ENCODE measurements around the gene KCTD1. TPM values are rescaled to one million over a fixed set of nuclear protein-coding genes. Genes with fewer than 3 reads are reported as not detected.
A peak's percentile ranks its signal among the peaks of the same experiment; 100 is the strongest.

KCTD1 gene
- total and polyA plus RNA-seq, 2 of the 8 experiments (the other 6 are each of a cell fraction or from before 2014, with no cell fraction given): 7.7 to 14.0 TPM

GRCh38 chr18:26429535-26430226, 118.7 kb downstream of the KCTD1 start:
- H3K4ac ChIP-seq (replicated peaks; ENCODE audit: insufficient read length, low read depth, low read length): no peak overlapping the region
- no peak overlapping the region for H3K4me2 ChIP-seq (ENCODE audit: insufficient read depth in 1 of 2, low read depth in 2 of 2, low read length in 2 of 2)
- H3K56ac ChIP-seq (replicated peaks; ENCODE audit: insufficient read length, low read depth, low read length): no peak overlapping the region
- H4K5ac ChIP-seq (ENCODE audit: insufficient read length, low read depth, low read length): no peak overlapping the region
- H3K14ac ChIP-seq (ENCODE audit: insufficient read length): no peak overlapping the region
- no peaks in the 10 kb centered on the region for H3K9me3 ChIP-seq (ENCODE audit: insufficient read depth in 2 of 2, low read depth in 1 of 2, low read length in 1 of 2)
- no peak overlapping the region for H2AK5ac ChIP-seq (ENCODE audit: low read depth, low read length)
- no peaks in the 10 kb centered on the region for H3K27me3 ChIP-seq (replicated peaks in 1 of 4; ENCODE audit: control insufficient read depth in 3 of 4, extremely low read depth in 1 of 4, insufficient read depth in 3 of 4, low read length in 3 of 4)
- CTCF ChIA-PET (ENCODE audit: partially characterized antibody): interaction anchor here (0.6 to 1.2 kb wide), 4 partner anchors 11 to 193 kb away, joined by 3 to 5 read pairs (median 4); no protein-coding TSS in a partner anchor
- H3K23me2 ChIP-seq (ENCODE audit: low read depth, low read length): no peaks in the 10 kb centered on the region
- no peak overlapping the region for H2BK15ac ChIP-seq (ENCODE audit: low read length)
- POLR2A ChIA-PET (ENCODE audit: partially characterized antibody): interaction anchor here (1.2 kb wide), 1 partner anchor 12 kb away, joined by 3 read pairs; no protein-coding TSS in a partner anchor
- no peak overlapping the region for H2BK12ac ChIP-seq (ENCODE audit: low read depth, low read length)
- no peak overlapping the region for H2BK5ac ChIP-seq (ENCODE audit: low read depth, low read length)
- TF ChIP-seq JUND (IDR thresholded peaks at IDR 0.05; ENCODE audit: low read length): no peak
- TF ChIP-seq MAFK (IDR thresholded peaks at IDR 0.05; ENCODE audit: low read depth, low read length): 0 out of 2 replicates have a peak, but pooled peaks have one; percentile 26
- no peak for TF ChIP-seq POLR2A (IDR thresholded peaks at IDR 0.05; ENCODE audit: control extremely low read depth in 1 of 2, low read depth in 2 of 2, low read length in 2 of 2)
- TF ChIP-seq NRF1 (IDR thresholded peaks at IDR 0.05; ENCODE audit: low read depth, low read length): no peak
- no peak for TF ChIP-seq CBX8 (IDR thresholded peaks at IDR 0.05; ENCODE audit: borderline replicate concordance, low read depth, low read length)
- DNase-seq (ENCODE audit: low read depth in 1 of 2, low spot score in 2 of 2): peak in 1 of 2 experiments; percentile 42
- H3K4me1 ChIP-seq (replicated peaks in 1 of 4; ENCODE audit: control insufficient read depth in 3 of 4, insufficient read depth in 4 of 4, low read length in 3 of 4): peaks cover 0 to 4% (median 2%) of the 10 kb centered on the region in 4 experiments; a peak in 1 of 7 replicates
- peak overlapping the region; percentile 75; the same call in 1 of the 2 replicates for H2AFZ ChIP-seq (ENCODE audit: low read length)
- no peaks in the 10 kb centered on the region for H4K20me1 ChIP-seq (replicated peaks in 1 of 2; ENCODE audit: control insufficient read depth in 1 of 2, insufficient read depth in 2 of 2, low read length in 2 of 2)
- FAIRE-seq: no peak
- no peaks in the 10 kb centered on the region for H3K36me3 ChIP-seq (ENCODE audit: control insufficient read depth in 2 of 4, insufficient read depth in 4 of 4, low read length in 3 of 4)
- no peak overlapping the region for H3K9ac ChIP-seq (replicated peaks in 1 of 4; ENCODE audit: extremely low read depth in 1 of 4, low read depth in 3 of 4, low read length in 3 of 4)
- WGBS, 2 experiments (ENCODE audit: extremely low coverage in 1 of 2, insufficient coverage in 1 of 2, insufficient read length in 1 of 2, insufficient replicate concordance in 2 of 2, low coverage in 1 of 2, low lambda C conversion rate in 2 of 2, missing lambda C conversion rate in 1 of 2): 69% methylated on average over 5 of the region's 5 CpGs; no CpG with 5 or more reads in 1 of the 2 experiments
- no peak overlapping the region for H2BK20ac ChIP-seq (ENCODE audit: low read length)
- no peak overlapping the region for H3K18ac ChIP-seq (ENCODE audit: extremely low read depth, low read length)
- H3K79me1 ChIP-seq (ENCODE audit: low read depth, low read length): no peaks in the 10 kb centered on the region
- no peak overlapping the region for H4K91ac ChIP-seq (replicated peaks; ENCODE audit: insufficient read length, low read length)
- H3K4me3 ChIP-seq (ENCODE audit: extremely low read depth in 1 of 4, insufficient read depth in 2 of 4, low read depth in 3 of 4, low read length in 4 of 4): no peak overlapping the region
- H4K8ac ChIP-seq (ENCODE audit: extremely low read depth, insufficient read depth, low read length): no peak overlapping the region
- H3K23ac ChIP-seq (ENCODE audit: insufficient read length): no peak overlapping the region
- no peak overlapping the region for H3K27ac ChIP-seq (ENCODE audit: low read depth, low read length)
- H3K79me2 ChIP-seq (ENCODE audit: control insufficient read depth in 1 of 2, insufficient read depth in 2 of 2, low read length in 2 of 2): no peaks in the 10 kb centered on the region
- H2BK120ac ChIP-seq (replicated peaks; ENCODE audit: low read depth, low read length): no peak overlapping the region

All from H1 (cell line).